Karpas-422 (cell line): ENCODE results near the gene VPS72. TPM values are rescaled to one million over a fixed set of nuclear protein-coding genes. Genes with fewer than 3 reads are reported as not detected.
A peak's percentile ranks its signal among the peaks of the same experiment; 100 is the strongest.

ENCODE experiments used
- DNase-seq: peaks from one replicate; pipeline ENCODE4 v3.0.0-alpha.2; 2015
- H2AFZ ChIP-seq: fragments of 200-600 bp; sonication (generic); 2 replicates; pipeline ENCODE4 v1.6.1; 2014; ENCODE audit warnings: antibody characterized with exemption, low read length, mixed read lengths
- H3K27ac ChIP-seq: fragments of 200-600 bp; sonication (generic); 2 replicates; pipeline ENCODE4 v1.5.1; 2014; ENCODE audit warnings: mild to moderate bottlenecking, low read length, moderate library complexity
- H3K27me3 ChIP-seq: fragments of 200-600 bp; sonication (generic); 2 replicates; pipeline ENCODE4 v1.6.1; 2014; ENCODE audit warnings: low read length, mixed read lengths
- H3K36me3 ChIP-seq: fragments of 200-600 bp; sonication (generic); 2 replicates; pipeline ENCODE4 v1.6.1; 2014; ENCODE audit warnings: low read length, mixed read lengths; ENCODE audit not compliant: insufficient read depth
- H3K4me1 ChIP-seq: fragments of 200-600 bp; sonication (generic); 2 replicates; pipeline ENCODE4 v1.6.1; 2014; ENCODE audit warnings: mild to moderate bottlenecking, low read length, mixed read lengths
- H3K4me2 ChIP-seq: fragments of 200-600 bp; sonication (generic); 2 replicates; pipeline ENCODE4 v1.6.1; 2014; ENCODE audit warnings: low read length, low read depth, mild to moderate bottlenecking; ENCODE audit not compliant: poor library complexity, severe bottlenecking
- H3K4me3 ChIP-seq: fragments of 200-600 bp; sonication (generic); 2 replicates; pipeline ENCODE4 v1.5.1; 2014; ENCODE audit warnings: mild to moderate bottlenecking, antibody characterized with exemption, low read length, mixed read lengths
- H3K79me2 ChIP-seq: fragments of 200-600 bp; sonication (generic); 2 replicates; pipeline ENCODE4 v1.6.1; 2014; ENCODE audit warnings: mild to moderate bottlenecking, low read length, mixed read lengths
- H3K9ac ChIP-seq: fragments of 200-600 bp; sonication (generic); 2 replicates; pipeline ENCODE4 v1.6.0; 2014; ENCODE audit warnings: low read length
- H3K9me2 ChIP-seq: fragments of 200-600 bp; sonication (generic), shearing (Covaris generic); replicated peaks from 2 replicates; pipeline ENCODE4 v1.6.0; 2014; ENCODE audit warnings: mild to moderate bottlenecking, low read length, moderate library complexity; ENCODE audit not compliant: insufficient read depth
- H3K9me3 ChIP-seq: fragments of 300-700, 200-600 bp; sonication (generic); 2 replicates; pipeline ENCODE4 v1.6.1; 2014; ENCODE audit warnings: low read length, mixed read lengths
- H4K20me1 ChIP-seq: fragments of 200-600 bp; sonication (generic); 2 replicates; pipeline ENCODE4 v1.6.1; 2014; ENCODE audit warnings: mild to moderate bottlenecking, antibody characterized with exemption, low read length, low read depth; ENCODE audit not compliant: insufficient read depth
- total RNA-seq: library from RNA; depleted of rRNA; stranded (reverse); fragments of >200 nt; shearing (Covaris generic); gene quantifications from 2 replicates; pipeline ENCODE4 v1.2.3, GENCODE V29; 2014; ENCODE audit warnings: low replicate concordance; rRNA removed

VPS72 gene
- 54.4 and 59.8 TPM in 2 replicates for total RNA-seq

- peaks cover 18% of the 10 kb centered on the region for H3K4me1 ChIP-seq
- H3K9ac ChIP-seq = peak within 1 kb of the TSS; percentile 81
- peaks cover 8% of the 10 kb centered on the region; the same call in 1 of the 2 replicates for H3K36me3 ChIP-seq
- no peaks in the 10 kb centered on the region for H3K27me3 ChIP-seq
- H3K27ac ChIP-seq = peak within 1 kb of the TSS; percentile 69
- H3K4me3 ChIP-seq = peak within 1 kb of the TSS; percentile 75
- peaks cover 36% of the 10 kb centered on the region for H3K79me2 ChIP-seq
- H4K20me1 ChIP-seq = no peaks in the 10 kb centered on the region
- peak; percentile 97 for DNase-seq
- peak within 1 kb of the TSS; percentile 2; the same call in 1 of the 2 replicates for H2AFZ ChIP-seq
- H3K9me2 ChIP-seq = no peaks in the 10 kb centered on the region
- no peaks in the 10 kb centered on the region for H3K9me3 ChIP-seq
- peak within 1 kb of the TSS; percentile 84 for H3K4me2 ChIP-seq
Observed at GRCh38 chr1:151189637-151190445, at the start of gene VPS72. TSS of gene VPS72 (minus strand) at chr1:151190197. CDS start at chr1:151190121, 76 bp downstream.

- H3K36me3 ChIP-seq = peaks cover 74% of the 10 kb centered on the region
Observed at GRCh38 chr1:151238467-151238739, 48.4 kb upstream of the VPS72 start.

GRCh38 chr1:151237678-151238466 is 47.9 kb upstream of the VPS72 start:
- Histone ChIP-seq H3K36me3 (peaks cover 68% of the 10 kb centered on the region), H3K4me2 (no peak overlapping the region)

More at GRCh38 chr1:151238467-151238739, 48.4 kb upstream of the VPS72 start:
- DNase-seq = no peak
- no peaks in the 10 kb centered on the region; the same call in 1 of the 2 replicates for H4K20me1 ChIP-seq
- H3K4me1 ChIP-seq = no peaks in the 10 kb centered on the region
- H2AFZ ChIP-seq = no peak overlapping the region
- H3K4me3 ChIP-seq = no peak overlapping the region
- peaks cover 7% of the 10 kb centered on the region for H3K79me2 ChIP-seq
- no peak overlapping the region for H3K4me2 ChIP-seq
- H3K9me3 ChIP-seq = no peaks in the 10 kb centered on the region
- no peak overlapping the region for H3K9ac ChIP-seq
- H3K27ac ChIP-seq = no peak overlapping the region
- H3K9me2 ChIP-seq = no peaks in the 10 kb centered on the region
- no peaks in the 10 kb centered on the region for H3K27me3 ChIP-seq

GRCh38 chr1:151235235-151235634 is 45.2 kb upstream of the VPS72 start:
- H3K9ac ChIP-seq = no peak overlapping the region
- no peak overlapping the region for H3K27ac ChIP-seq

More at GRCh38 chr1:151237678-151238466, 47.9 kb upstream of the VPS72 start:
- peak; percentile 55 for DNase-seq
- Histone ChIP-seq H3K9me3 (no peaks in the 10 kb centered on the region), H3K27ac (no peak overlapping the region), H3K79me2 (peaks cover 7% of the 10 kb centered on the region), H4K20me1 (no peaks in the 10 kb centered on the region; the same call in 1 of the 2 replicates), H3K9me2 (no peaks in the 10 kb centered on the region), H3K27me3 (no peaks in the 10 kb centered on the region), H3K9ac (no peak overlapping the region), H2AFZ (no peak overlapping the region), H3K4me3 (no peak overlapping the region), H3K4me1 (no peaks in the 10 kb centered on the region)

DNA sequence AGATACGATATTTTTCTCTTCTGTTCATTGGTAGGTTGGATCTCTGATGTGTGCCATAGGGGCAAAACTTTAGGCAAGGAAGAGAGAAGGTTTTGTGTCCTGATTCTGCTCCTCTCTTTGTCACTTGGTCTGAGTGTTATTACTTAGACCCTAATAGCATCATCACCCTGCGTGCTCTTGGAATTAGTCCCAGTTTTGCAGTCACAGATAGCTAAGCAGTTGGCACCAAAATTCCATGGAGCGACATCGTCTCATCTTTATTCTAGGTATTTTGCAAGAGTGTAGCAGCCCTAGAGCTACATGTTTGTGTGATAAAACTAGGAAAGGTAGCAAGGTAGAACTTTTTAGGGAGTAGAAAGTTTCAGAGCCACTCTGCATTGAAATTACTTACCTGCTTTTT is 32.1 kb upstream of the VPS72 start:
- no peak overlapping the region for H3K4me2 ChIP-seq
- peaks cover 20% of the 10 kb centered on the region; the same call in 1 of the 2 replicates for H4K20me1 ChIP-seq
- no peaks in the 10 kb centered on the region for H3K27me3 ChIP-seq
- H3K27ac ChIP-seq = no peak overlapping the region
- peaks cover 33% of the 10 kb centered on the region for H3K36me3 ChIP-seq
- no peak for DNase-seq
- no peak overlapping the region for H2AFZ ChIP-seq
- H3K9ac ChIP-seq = no peak overlapping the region
- peaks cover 80% of the 10 kb centered on the region for H3K79me2 ChIP-seq
- H3K4me1 ChIP-seq = no peaks in the 10 kb centered on the region
- no peaks in the 10 kb centered on the region for H3K9me2 ChIP-seq
- H3K9me3 ChIP-seq = no peaks in the 10 kb centered on the region
- H3K4me3 ChIP-seq = no peak overlapping the region

More at GRCh38 chr1:151235235-151235634, 45.2 kb upstream of the VPS72 start:
- H3K9me2 ChIP-seq = no peaks in the 10 kb centered on the region
- peaks cover 65% of the 10 kb centered on the region for H3K36me3 ChIP-seq
- H2AFZ ChIP-seq = no peak overlapping the region
- H3K79me2 ChIP-seq = peaks cover 7% of the 10 kb centered on the region
- no peak for DNase-seq
- no peaks in the 10 kb centered on the region; the same call in 1 of the 2 replicates for H4K20me1 ChIP-seq
- no peaks in the 10 kb centered on the region for H3K27me3 ChIP-seq
- H3K4me1 ChIP-seq = no peaks in the 10 kb centered on the region
- no peaks in the 10 kb centered on the region for H3K9me3 ChIP-seq
- no peak overlapping the region for H3K4me2 ChIP-seq
- H3K4me3 ChIP-seq = no peak overlapping the region

- Histone ChIP-seq H3K36me3 (peaks cover 30% of the 10 kb centered on the region; the same call in 1 of the 2 replicates), H3K4me1 (no peaks in the 10 kb centered on the region), H3K27me3 (no peaks in the 10 kb centered on the region), H3K4me2 (no peak overlapping the region), H3K79me2 (peaks cover 81% of the 10 kb centered on the region), H3K9me3 (no peaks in the 10 kb centered on the region), H3K9me2 (no peaks in the 10 kb centered on the region), H2AFZ (no peak overlapping the region), H3K9ac (no peak overlapping the region), H4K20me1 (peaks cover 24% of the 10 kb centered on the region; the same call in 1 of the 2 replicates), H3K4me3 (no peak overlapping the region), H3K27ac (no peak overlapping the region)
- no peak for DNase-seq
Observed at GRCh38 chr1:151221616-151222015, 31.6 kb upstream of the VPS72 start.

DNA sequence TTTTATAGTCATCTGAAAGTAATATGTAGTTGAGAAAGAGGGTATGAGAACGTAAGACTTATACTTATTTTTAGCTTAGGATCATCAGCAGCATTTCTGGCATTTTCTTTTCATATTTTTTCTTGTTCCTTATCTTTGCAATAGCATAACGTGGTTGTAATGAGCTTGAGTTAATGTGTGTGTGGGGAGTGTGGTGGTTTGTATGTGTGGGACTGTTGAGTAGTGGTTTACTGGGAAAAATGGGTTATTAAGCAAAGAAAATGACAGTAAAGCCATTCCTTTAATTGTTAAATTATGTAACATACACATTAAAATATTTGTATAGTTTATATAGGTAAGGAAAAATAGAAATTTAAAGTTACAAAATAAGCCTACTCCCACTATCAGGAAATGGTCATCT is 23.6 kb upstream of the VPS72 start:
- Histone ChIP-seq H3K9ac (no peak overlapping the region), H3K4me3 (no peak overlapping the region), H4K20me1 (peaks cover 28% of the 10 kb centered on the region), H3K36me3 (peaks cover 12% of the 10 kb centered on the region; the same call in 1 of the 2 replicates), H3K4me2 (no peak overlapping the region), H3K4me1 (no peaks in the 10 kb centered on the region), H3K9me2 (no peaks in the 10 kb centered on the region), H3K27me3 (no peaks in the 10 kb centered on the region), H3K27ac (no peak overlapping the region), H2AFZ (no peak overlapping the region), H3K9me3 (no peaks in the 10 kb centered on the region), H3K79me2 (peaks cover 94% of the 10 kb centered on the region)
- DNase-seq = no peak
